ENCODE results near the gene GRM1. TPM values are rescaled to one million over a fixed set of nuclear protein-coding genes. Genes with fewer than 3 reads are reported as not detected.

GRM1 gene
- total RNA-seq, 1 donor from 2014 or later = 0.45 TPM

DNA sequence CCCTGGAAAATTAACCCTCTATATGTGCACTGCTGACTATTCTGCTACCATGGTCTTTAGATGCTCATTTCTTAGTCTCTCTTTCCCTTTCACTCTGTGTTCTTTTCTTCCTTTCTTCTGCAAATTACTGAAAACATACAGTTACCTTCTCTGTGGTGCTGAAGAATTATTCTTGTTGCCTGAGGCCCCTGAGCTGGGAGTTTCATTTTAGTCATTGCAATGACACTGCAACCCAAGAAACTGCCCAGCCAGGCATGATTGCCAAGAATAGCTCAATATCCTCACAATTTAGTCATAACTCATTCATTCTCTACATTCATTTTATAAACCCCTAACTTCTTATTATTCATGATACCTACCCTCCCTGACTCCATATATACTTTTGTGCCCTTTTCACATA, 269.0 kb downstream of the GRM1 start:
- intact Hi-C loops (cut with DNase I) = no loop called here
- DNase-seq (ENCODE audit: low spot score) (no peak), ATAC-seq (no peak)

DNA sequence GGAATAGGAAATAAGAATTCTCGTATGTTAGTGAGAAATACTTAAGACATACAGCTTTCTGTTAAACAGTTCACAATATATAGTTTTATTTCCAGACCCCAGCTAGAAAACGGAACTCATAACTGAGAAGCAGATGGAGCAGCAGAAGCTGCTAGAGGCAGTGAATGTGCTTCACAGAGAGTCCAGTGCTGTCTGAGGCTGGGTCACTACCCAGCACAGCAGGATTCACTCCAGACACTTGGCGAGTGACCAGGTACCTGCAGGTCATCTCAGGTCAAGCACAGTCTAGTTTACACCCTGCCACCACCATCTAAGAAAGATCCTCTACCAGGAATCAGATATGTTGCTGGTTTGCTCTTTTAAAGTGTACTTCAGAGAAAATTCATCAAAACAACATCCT, 271.7 kb downstream of the GRM1 start:
- DNase-seq (ENCODE audit: low spot score) (no peak), ATAC-seq (no peak)
- intact Hi-C loops (cut with DNase I) = no loop called here

GRCh38 chr6:146301764-146302163, 272.9 kb downstream of the GRM1 start:
- DNase-seq (ENCODE audit: low spot score) (no peak), ATAC-seq (no peak)
- intact Hi-C loops (cut with DNase I) = no loop called here

DNA sequence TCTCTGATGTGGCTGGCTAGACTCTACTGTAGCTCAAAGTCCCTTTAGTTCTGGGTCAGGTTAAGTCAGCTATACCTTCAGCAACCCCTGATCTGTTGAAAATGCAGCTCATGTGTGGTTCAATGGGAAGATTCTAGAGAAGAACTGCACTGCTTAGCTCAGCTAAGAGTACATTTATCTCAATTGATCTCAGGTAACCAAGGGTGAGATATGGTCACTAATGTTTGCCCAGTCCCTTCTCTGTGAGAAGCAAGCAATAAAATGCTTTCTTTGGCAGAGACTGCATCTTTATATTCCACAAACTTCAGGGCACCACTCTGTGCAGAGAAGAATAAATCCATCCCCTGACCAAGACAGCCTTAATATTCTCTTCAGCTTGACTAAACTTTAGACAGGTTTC, 274.1 kb downstream of the GRM1 start:
- ATAC-seq = no peak
- no peak for DNase-seq (ENCODE audit: low spot score)
- intact Hi-C loops (cut with DNase I) = no loop called here

DNA sequence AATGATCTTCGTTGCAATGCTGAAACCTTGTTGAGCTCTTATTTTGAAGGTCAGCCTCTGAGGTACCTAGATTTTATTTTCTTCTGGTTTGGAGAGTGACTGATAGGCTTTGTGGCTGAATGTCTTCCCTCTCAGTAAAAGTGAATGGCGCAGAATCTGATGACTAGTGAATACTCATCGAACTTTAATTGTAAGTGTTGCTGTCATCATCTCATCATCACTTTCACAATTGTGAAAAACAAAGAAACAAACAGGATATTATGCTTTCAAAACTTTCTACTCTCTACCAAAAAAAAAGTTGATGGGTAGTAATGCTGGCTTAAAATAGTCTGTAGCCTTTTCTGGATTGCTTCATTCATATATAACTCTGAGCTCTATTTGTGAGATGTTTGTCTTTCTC, 275.3 kb downstream of the GRM1 start:
- no peak for DNase-seq (ENCODE audit: low spot score)
- no peak for ATAC-seq
- intact Hi-C loops (cut with DNase I) = no loop called here

GRCh38 chr6:146305092-146305491, 276.2 kb downstream of the GRM1 start:
- intact Hi-C loops (cut with DNase I) = no loop called here
- ATAC-seq = peak; percentile 52
- DNase-seq (ENCODE audit: low spot score) = no peak

DNA sequence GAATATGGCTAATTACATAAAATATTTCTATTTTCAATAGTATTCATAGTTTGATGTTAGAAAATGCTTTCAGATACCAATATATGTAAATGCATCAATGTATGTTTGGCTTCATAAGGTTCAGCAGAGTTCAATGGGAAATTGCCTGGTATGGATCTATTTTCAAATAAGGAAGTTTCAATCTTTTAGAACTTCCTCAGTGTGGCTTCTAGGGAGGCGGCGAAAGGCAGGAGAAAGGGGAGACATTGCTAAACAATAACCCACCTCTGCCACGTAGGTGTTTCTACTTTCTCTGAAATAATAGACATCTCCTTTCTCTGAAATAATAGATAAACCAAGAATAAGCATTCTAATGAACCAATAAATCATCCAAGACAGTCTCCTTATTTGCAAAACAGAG, 277.1 kb downstream of the GRM1 start:
- intact Hi-C loops (cut with DNase I) = no loop called here
- ATAC-seq = no peak
- no peak for DNase-seq (ENCODE audit: low spot score)

GRCh38 chr6:146310628-146311027, 281.8 kb downstream of the GRM1 start:
- no peak for ATAC-seq
- no peak for DNase-seq (ENCODE audit: low spot score)
- intact Hi-C loops (cut with DNase I) = no loop called here

GRCh38 chr6:146311079-146311478, 282.2 kb downstream of the GRM1 start:
- DNase-seq (ENCODE audit: low spot score) (no peak), ATAC-seq (no peak)
- intact Hi-C loops (cut with DNase I) = no loop called here

- ATAC-seq = no peak
- DNase-seq (ENCODE audit: low spot score) = no peak
- intact Hi-C loops (cut with DNase I) = no loop called here
Measured at GRCh38 chr6:146312608-146313007, 283.7 kb downstream of the GRM1 start.

GRCh38 chr6:146315381-146316174, 286.7 kb downstream of the GRM1 start:
- ATAC-seq (no peak), DNase-seq (ENCODE audit: low spot score) (no peak)
- intact Hi-C loops (cut with DNase I) = no loop called here

DNA sequence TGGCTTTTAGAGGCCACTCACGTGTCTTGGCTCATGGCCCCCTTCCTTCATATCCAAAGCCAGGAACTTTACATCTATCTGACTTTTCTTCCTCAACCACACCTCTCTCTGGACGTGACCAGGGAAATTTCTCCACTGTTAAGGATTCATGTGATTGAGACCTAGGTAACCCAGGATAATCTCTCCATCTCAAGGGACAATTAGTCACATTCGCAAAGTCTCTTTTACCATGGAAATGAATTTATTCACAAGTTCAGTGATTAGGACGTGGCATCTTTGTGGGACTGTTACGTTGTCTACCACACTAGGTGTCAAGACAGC, 287.3 kb downstream of the GRM1 start:
- intact Hi-C loops (cut with DNase I) = no loop called here
- no peak for DNase-seq (ENCODE audit: low spot score)
- ATAC-seq = no peak

- ATAC-seq (no peak), DNase-seq (ENCODE audit: low spot score) (no peak)
- intact Hi-C loops (cut with DNase I) = no loop called here
Measured at GRCh38 chr6:146331013-146331412, 302.2 kb downstream of the GRM1 start.

- no peak for DNase-seq (ENCODE audit: low spot score)
- intact Hi-C loops (cut with DNase I) = no loop called here
- ATAC-seq = no peak
Measured at GRCh38 chr6:146335336-146335735, 306.5 kb downstream of the GRM1 start.

- DNase-seq (ENCODE audit: low spot score) (no peak), ATAC-seq (no peak)
- intact Hi-C loops (cut with DNase I) = no loop called here
Measured at GRCh38 chr6:146336191-146336590, 307.3 kb downstream of the GRM1 start.

- ATAC-seq (no peak), DNase-seq (ENCODE audit: low spot score) (no peak)
- intact Hi-C loops (cut with DNase I) = no loop called here
Measured at GRCh38 chr6:146337376-146337775, 308.5 kb downstream of the GRM1 start.

- ATAC-seq (no peak), DNase-seq (ENCODE audit: low spot score) (no peak)
- intact Hi-C loops (cut with DNase I) = no loop called here
Measured at GRCh38 chr6:146339716-146340115, 310.9 kb downstream of the GRM1 start.

DNA sequence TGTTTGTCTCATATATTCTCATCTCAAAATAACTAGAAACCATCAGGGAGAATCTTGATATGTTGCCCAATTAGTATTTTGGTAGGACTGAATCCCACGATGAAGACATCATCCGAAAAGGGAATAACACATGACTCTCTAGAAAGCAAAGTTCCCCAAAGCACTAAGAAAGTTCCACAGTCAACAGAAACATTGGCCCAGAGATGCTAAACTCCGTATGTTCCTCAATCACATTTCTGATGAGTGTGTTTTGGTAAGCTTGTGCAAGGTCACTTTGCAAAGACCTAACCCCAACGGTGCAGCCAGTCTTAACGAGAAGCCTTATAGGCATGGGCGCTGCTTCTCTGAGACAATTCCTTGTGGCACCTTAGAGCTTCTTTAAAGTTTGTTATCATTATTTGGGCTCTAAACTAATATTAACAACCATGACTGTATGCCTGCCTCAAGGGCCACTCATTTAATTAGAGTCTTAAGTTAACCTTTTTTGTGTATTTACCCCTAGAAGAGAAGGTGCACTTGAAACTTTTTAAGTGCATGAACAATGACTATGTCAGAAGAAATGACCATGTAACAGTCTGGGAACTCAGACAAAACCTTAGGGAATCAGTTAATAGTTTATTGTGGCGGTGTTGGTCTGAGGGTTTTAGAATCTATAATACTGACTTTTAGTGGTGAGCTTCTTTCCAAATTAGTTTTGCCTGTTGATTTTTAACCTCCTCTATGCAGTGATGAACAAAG, 312.8 kb downstream of the GRM1 start:
- intact Hi-C loops (cut with DNase I) = no loop called here
- DNase-seq (ENCODE audit: low spot score) = no peak
- peak; percentile 20 for ATAC-seq

DNA sequence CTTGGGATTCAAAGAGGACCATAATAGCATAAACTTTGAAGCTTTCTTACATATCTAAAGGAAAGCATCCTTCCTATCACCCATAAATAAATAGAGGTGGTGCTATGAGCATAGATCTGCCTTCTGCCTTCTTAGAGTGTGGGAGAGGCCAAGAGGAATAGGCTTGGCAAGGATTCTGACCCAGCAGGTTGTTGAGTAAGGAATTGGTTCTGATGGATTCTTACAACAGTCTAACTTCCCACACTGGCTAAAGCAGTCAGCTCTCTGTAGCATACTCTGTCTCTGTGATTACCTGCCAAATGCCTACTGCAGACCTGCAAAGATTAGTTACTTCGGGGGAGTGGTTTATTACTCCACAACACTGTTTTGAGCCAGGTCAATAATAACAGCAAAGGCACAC, 316.7 kb downstream of the GRM1 start:
- DNase-seq (ENCODE audit: low spot score) (no peak), ATAC-seq (no peak)
- intact Hi-C loops (cut with DNase I) = no loop called here

- no peak for ATAC-seq
- intact Hi-C loops (cut with DNase I) = no loop called here
Measured at GRCh38 chr6:146347090-146347489, 318.2 kb downstream of the GRM1 start.

GRCh38 chr6:146347690-146348089, 318.8 kb downstream of the GRM1 start:
- intact Hi-C loops (cut with DNase I) = no loop called here
- ATAC-seq = no peak
- DNase-seq (ENCODE audit: low spot score) = no peak

More at GRCh38 chr6:146347090-146347489, 318.2 kb downstream of the GRM1 start:
- DNase-seq (ENCODE audit: low spot score) = no peak

Data from sciatic nerve (tissue), 2 donors.